Activated gamma-delta T cell treated with Interleukin-2 at 50 U/mL for 16 hours (primary cell): ENCODE results near the gene EWSR1.

Source experiments
- DNase-seq: peaks from one replicate; pipeline ENCODE4 v3.0.0-alpha.2; 2020

The EWSR1 gene

DNA sequence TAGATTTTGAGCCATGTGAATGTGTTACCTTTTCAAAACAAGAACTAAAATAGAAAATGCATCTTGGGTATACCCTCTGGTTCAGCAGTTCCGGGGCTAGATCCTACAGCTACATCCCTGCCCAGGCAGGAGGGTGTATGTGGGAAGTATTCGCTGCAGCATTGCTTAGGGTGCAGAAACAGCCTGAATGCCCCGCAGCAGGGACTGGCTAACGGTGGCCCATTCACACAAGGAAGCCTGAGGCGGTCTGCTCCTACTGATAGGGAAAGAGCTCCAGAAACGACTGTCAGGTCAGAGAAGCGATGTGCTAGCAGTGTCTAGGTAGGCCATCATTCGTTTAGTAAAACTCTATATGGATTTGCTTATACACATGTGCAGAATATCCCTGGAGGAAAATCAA lies 57.3 kb downstream of the EWSR1 start:
- DNase-seq: no peak

- no peak for DNase-seq
These were observed 57.8 kb downstream of the EWSR1 start for GRCh38 chr22:29325785-29326315.

GRCh38 chr22:29326481-29326880 lies 58.4 kb downstream of the EWSR1 start:
- DNase-seq: no peak

DNA sequence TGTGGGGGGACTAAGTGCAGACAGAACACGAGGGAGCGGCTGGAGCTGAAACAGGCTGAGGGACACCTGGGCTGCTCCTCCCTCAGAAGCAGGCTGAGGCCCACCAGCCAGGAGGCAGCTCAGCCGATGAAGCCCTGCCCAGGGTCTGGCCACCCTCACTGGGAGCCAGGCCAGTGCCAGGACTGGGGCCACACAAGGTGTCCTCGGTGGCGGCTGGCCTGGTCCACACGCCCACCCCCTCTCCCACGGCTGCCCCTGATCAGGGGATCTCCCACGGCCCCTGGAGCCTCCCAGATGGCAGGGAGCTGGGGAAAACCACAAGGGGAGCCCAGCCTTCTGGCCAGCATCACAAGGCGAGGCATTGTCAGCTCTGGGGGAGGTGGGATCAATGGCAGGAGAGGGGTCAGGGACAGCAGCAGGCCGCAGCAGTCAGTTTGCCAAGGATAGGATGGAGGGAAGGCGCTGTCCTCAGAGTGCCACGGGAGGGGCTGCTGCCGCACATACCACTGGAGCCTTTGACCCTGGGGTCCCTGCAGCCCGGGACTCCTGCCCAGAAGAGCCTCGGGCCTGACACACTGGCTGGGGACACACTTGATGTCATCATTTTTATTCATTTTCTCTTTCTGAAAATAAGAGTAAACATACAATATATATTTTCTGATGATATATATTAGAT lies 59.2 kb downstream of the EWSR1 start:
- DNase-seq: no peak

- no peak for DNase-seq
These were observed 60.0 kb downstream of the EWSR1 start for GRCh38 chr22:29328055-29328454.

DNA sequence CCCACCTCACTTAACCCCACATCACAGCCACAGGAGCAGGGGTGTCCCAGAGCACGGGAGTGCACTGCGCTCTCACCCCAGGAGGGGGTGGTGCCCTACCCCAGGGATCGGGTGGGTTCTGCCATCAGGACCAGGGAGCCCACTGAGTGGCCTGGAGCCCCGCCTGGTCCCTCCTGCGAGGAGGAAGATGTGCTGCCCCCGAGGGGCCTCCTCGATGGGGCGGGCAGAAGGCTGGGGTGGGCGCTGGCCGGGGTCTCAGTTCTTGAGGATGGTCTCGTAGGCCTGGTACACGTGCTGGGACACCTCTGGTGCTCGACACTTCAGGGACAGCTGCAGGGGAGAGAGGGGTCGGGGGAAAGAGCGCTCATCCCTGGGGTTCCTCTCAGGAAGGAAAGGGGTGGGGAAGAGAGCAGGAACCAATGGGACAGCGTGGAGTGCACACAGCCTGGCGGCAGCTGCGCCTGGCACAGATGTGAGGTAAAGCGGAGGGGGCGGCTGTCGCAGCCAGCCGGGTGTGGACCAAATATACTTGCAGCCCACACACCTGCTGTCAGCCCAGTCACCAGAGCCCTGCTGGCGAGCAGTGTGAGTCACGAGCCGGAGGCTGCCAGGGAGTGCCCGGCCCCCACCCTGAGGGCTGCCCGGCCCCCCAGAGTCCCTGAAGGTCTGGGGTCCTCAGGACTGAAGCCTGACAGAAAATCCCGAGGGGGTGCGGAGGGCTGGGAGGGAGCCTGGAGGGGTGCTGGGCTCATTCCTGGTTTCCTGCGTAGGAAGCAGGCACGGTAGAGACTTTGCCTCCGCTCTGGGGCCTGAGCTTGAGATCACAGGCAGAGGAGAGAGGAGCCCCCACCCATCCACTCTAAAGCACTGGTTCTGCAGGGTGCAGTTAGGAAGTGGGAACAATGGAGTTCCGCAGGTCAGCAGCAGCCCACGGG lies 60.8 kb downstream of the EWSR1 start:
- DNase-seq: no peak

- DNase-seq: no peak
These were observed 61.5 kb downstream of the EWSR1 start for GRCh38 chr22:29329581-29329980.

DNA sequence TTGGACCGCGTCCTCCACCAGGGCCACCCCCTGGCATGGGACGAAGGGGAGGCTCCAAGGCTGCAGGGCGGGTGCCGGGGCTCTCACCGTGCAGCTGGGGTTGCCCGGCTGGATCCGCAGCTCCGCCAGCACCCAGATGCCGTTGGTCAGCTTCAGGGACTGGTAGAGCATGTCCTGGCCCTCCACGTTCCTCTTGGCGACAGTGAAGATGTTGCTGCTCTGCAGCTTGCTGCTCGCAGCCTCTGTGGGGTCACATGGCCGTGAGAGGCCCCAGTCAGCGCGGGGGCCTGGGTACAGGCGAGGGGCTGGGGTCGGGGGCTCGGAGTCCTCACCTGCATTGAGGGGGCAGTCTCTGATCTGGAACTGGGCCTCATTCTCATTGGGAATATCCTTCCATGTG lies 62.2 kb downstream of the EWSR1 start:
- DNase-seq: no peak

- no peak for DNase-seq
These were observed 62.7 kb downstream of the EWSR1 start for GRCh38 chr22:29330753-29331152.

DNA sequence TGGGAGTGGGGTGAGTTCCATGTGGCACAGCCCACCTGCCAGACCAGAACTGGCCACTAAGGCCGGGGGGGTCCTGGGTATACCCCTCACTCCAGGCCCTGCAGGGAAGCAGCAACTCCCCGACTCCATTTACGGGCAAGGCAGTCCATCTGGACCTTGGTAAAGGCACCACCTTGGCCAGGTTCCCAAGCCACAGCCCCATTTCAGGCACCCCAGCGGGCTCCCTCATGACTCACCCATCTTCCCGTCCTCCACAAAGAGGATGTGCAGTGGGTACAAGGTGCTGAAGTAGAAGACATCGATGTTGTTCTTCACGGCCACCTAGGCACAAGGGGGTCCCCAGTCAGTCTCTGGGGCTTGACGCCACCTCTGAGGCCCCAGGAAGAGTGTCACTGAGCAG lies 63.1 kb downstream of the EWSR1 start:
- DNase-seq: no peak

- no peak for DNase-seq
These were observed 63.7 kb downstream of the EWSR1 start for GRCh38 chr22:29331658-29332300.

DNA sequence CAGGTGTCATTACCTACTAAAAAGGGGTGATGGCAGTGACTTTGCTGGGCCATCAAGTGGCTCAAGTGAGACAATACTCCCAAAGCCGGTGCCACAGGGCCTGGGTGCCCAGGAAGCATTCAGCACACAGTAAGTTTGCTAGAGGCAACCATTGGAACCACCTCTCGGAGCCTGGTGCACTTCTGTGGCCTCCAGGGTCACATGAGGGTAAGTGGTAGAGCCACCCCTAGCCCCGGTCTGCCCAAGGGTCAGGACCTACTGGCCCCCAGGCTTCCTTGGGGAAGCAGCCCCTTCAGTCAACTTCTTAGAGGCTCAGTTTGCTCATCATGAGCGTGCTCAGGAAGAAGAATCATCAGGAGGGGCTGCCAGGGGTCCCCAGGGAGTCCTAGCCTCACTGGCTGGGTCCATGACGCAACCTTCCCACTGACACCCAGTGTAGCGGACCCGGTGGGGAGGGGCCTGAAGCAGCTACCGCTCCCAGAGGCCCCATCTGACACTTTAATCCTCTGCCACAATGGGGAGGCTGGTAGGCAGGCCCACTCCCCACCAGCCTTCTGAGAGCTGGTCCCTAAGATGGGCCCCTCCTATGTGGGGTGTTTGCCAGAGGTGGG lies 64.9 kb downstream of the EWSR1 start:
- DNase-seq: no peak

DNA sequence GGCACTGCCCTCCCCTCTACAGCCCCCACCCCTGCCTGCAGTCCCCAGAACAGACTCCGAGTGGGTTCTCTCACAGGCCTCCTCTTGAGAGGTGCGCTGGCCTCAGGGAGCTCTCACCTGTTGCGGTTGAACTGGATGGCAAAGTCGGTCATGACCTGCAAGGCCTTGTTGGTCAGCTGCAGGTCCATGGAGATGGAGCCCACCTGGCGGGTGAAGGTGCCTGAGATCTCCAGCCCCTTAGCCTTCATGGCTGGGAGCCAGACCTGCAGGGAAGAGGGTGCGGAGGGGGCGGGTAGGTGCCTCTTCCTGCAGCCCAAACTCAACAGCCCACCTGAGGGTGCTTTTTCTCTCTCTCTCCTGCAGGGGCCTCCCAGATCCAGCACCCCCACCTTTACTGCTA lies 66.1 kb downstream of the EWSR1 start:
- no peak for DNase-seq

DNA sequence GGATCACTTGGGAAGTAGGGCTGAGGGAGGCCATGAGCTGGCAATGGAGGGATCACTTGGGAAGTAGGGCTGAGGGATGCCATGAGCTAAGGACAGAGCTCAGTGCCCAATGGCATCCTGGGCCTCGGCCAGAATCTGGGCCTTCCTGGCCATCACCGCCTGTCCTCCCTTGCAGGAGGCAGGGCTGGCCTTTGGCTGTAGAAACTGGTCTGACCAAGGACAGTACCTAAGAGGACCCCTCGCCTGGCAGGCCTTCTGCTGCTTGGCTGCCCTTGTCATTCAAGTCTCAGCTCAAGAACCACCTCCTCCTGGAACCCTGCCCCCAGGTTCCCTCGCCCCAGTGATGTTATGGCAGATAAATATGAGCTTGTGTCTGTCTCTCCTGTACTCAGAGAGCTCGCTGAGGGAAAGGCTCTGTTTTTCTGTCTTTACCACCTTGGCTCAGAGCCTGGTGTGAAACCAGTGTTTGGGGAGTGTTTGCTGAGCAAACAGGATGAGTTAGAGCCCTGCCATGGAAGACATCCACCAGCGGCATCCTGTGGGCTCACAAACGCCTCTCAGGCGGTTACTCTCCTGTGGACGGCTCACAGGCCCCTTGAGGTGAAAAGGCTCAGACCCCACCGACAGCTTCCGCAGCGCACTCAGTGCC lies 66.8 kb downstream of the EWSR1 start:
- DNase-seq: no peak

DNA sequence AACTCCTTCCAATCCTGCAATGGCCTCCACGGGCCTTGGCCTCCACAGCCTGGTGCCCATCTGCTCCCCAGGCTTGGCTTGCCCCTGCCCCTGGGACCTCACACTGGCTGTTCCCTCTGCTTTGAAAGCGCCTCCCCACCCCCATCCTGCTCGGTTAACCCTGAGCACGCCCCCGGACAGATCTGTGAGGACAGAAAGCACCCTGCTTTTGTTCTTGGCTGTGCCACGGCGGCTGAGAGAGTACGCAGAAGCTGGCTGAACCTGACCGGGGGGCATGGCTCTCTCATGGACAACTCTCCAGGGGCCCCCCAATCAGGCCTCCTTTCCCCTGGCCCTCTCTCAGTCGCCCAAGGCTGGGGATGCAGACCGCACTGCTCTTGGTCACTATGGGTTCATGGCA lies 67.6 kb downstream of the EWSR1 start:
- no peak for DNase-seq

- DNase-seq: no peak
These were observed 68.9 kb downstream of the EWSR1 start for GRCh38 chr22:29336751-29337490.

GRCh38 chr22:29337631-29338284 lies 69.7 kb downstream of the EWSR1 start:
- no peak for DNase-seq

DNA sequence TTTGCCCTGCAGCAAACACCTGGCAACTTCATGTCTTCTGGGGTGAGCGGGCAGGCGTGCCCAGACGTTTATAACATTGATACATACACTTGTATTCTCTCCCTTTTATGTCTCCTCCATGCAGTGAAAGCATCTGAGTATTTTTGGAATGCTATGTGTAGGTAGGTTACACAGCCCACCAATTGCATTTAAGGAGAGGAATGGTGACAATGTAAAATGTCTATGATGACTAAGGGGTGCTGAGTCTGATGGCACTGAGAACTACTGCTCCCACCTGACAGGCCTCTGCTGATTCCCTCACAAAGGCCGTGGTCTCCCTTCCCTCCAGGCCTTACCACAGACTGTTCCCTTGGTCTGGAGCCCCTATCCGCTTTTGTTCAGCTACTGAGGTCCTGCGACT lies 70.3 kb downstream of the EWSR1 start:
- no peak for DNase-seq

GRCh38 chr22:29339381-29340235 lies 71.5 kb downstream of the EWSR1 start:
- no peak for DNase-seq

- no peak for DNase-seq
These were observed 72.5 kb downstream of the EWSR1 start for GRCh38 chr22:29340566-29340965.
